ENCODE measurements around the gene NFIA. TPM values are rescaled to one million over a fixed set of nuclear protein-coding genes. Genes with fewer than 3 reads are reported as not detected.

The NFIA gene
- total and polyA plus RNA-seq, 5 donors = 15.9 to 127 (median 108) TPM

DNA sequence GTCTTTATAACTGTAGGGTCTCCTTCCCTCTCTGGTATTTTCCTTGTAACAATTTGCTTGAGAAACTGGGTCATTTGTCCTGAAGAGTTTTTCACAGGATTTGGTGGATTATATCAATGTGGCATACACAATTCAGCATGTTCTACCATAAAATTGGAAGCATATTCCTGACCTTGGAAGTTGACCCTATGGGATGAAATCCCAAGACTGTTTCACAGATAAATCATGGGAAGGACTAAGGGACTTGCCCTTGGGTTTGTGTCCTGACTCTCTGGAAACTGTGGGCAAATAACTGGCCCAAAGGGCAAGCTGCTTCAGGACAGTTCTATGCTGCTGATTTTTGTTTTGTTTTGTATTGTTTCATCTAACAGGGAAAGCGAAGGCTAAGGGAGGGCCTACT lies 387.0 kb downstream of the NFIA start:
- Histone ChIP-seq H3K4me3 (ENCODE audit: low read length) (no peak overlapping the region), H3K4me1 (ENCODE audit: control insufficient read depth, insufficient read depth, low read length) (no peaks in the 10 kb centered on the region), H3K9me3 (ENCODE audit: control insufficient read depth, low read length) (no peaks in the 10 kb centered on the region), H3K27me3 (ENCODE audit: control insufficient read depth, insufficient read depth) (no peaks in the 10 kb centered on the region), H3K27ac (ENCODE audit: low read length) (no peak overlapping the region)
- ATAC-seq (no peak), DNase-seq (no peak)
- 94% methylated on average over 1 of the region's 1 CpG for WGBS
- intact Hi-C loops (cut with DNase I) = no loop called here

DNA sequence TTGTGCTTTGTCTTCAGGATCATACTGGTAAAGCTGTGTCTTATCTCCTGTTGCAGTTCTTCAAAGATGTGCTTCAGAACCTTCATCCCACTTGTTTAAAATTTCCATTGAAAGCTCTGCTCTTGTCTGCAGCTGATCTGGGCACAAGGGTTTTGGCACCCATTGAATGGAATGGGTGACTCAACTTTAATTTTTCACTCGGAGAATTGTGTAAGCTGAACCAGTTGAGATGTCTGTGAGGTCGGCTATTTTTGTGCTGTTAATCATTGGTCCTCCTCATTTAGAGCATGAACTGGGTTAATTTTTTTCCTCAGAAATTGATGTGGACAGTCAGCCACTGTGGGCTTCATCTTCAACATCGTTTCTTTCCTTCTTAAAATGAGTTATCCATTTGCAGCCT lies 390.5 kb downstream of the NFIA start:
- intact Hi-C loops (cut with DNase I) = no loop called here
- no peaks in the 10 kb centered on the region for H3K9me3 ChIP-seq (ENCODE audit: control insufficient read depth, low read length)
- no peaks in the 10 kb centered on the region for H3K27me3 ChIP-seq (ENCODE audit: control insufficient read depth, insufficient read depth)
- ATAC-seq (peak in 1 of 2 donors; percentile 37), DNase-seq (no peak)
- H3K4me3 ChIP-seq (ENCODE audit: low read length) = no peak overlapping the region
- no peaks in the 10 kb centered on the region for H3K4me1 ChIP-seq (ENCODE audit: control insufficient read depth, insufficient read depth, low read length)
- no peak overlapping the region for H3K27ac ChIP-seq (ENCODE audit: low read length)
- WGBS = 53% methylated on average over 3 of the region's 3 CpGs

DNA sequence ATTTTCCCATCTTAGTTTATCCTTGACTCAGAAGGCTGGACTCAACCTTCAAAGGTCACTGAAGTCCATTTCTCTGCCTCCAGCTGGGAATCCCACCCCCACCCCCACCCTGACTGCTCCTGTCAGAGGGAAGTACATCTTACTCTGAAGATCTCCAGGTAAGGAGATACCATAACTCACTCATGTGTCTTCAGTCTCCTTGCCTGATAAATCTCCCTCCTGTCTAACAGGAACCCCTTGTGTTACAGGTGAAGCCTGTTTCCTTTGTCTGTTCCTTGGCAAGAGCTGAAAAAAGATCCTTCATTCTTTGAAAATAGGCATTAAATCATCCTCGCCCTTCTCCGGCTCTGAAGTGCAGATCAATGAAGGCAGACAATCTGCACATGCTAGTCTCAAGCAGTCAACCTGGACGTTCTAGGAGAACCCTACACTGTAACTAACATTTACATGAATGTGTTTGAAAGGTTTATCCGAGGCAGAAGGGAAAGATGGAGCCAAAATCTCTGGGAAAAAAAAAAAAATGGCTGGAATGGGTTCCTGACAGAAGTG lies 392.0 kb downstream of the NFIA start:
- intact Hi-C loops (cut with DNase I) = no loop called here
- no peak overlapping the region for H3K4me3 ChIP-seq (ENCODE audit: low read length)
- DNase-seq = no peak
- no peaks in the 10 kb centered on the region for H3K4me1 ChIP-seq (ENCODE audit: control insufficient read depth, insufficient read depth, low read length)
- 86% methylated on average over 4 of the region's 4 CpGs for WGBS
- ATAC-seq = no peak
- H3K9me3 ChIP-seq (ENCODE audit: control insufficient read depth, low read length) = no peaks in the 10 kb centered on the region
- no peaks in the 10 kb centered on the region for H3K27me3 ChIP-seq (ENCODE audit: control insufficient read depth, insufficient read depth)
- H3K27ac ChIP-seq (ENCODE audit: low read length) = no peak overlapping the region

DNA sequence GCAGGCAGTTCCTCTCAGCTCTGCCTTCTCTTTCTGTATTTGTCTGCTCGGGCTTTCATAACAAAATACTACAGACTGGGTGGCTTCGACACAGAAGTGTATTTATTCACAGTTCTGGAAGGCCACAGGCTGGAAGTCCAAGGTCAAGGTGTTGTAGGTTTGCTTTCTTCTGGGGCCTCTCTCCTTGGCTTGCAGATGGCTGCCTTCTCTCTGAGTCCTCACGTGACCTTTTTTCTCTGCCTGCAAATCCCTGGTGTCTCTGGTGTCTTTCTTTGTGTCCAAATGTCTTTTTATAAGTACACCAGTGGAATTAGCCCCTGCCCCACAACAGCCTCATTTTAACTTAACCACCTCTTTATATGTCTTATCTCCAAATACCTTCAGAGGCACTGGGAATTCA lies 392.6 kb downstream of the NFIA start:
- H3K27me3 ChIP-seq (ENCODE audit: control insufficient read depth, insufficient read depth) = no peaks in the 10 kb centered on the region
- H3K4me3 ChIP-seq (ENCODE audit: low read length) = no peak overlapping the region
- no peak overlapping the region for H3K27ac ChIP-seq (ENCODE audit: low read length)
- DNase-seq (no peak), ATAC-seq (no peak)
- no peaks in the 10 kb centered on the region for H3K9me3 ChIP-seq (ENCODE audit: control insufficient read depth, low read length)
- no peaks in the 10 kb centered on the region for H3K4me1 ChIP-seq (ENCODE audit: control insufficient read depth, insufficient read depth, low read length)
- 86% methylated on average over 3 of the region's 3 CpGs for WGBS
- intact Hi-C loops (cut with DNase I) = no loop called here

DNA sequence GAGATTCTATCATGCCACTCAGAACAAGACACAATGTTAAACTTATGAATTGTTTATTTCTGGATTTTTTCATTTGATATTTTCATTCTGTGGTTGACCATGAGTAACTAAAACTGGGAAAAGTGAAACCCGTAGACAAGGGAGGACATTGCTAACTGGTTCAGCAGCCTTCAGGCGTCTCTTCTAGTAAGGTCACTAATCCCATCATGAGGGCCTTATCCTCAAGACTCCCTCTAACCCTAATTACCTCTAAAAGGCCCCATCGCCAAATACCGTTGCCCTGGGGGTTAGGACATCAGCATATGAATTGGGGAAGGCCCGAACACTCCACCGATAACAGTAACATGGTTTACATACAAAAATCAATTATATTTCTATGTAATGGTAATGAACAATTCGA lies 394.9 kb downstream of the NFIA start:
- ATAC-seq (no peak), DNase-seq (no peak)
- Histone ChIP-seq H3K27ac (ENCODE audit: low read length) (no peak overlapping the region), H3K9me3 (ENCODE audit: control insufficient read depth, low read length) (no peaks in the 10 kb centered on the region), H3K27me3 (ENCODE audit: control insufficient read depth, insufficient read depth) (no peaks in the 10 kb centered on the region), H3K4me1 (ENCODE audit: control insufficient read depth, insufficient read depth, low read length) (no peaks in the 10 kb centered on the region), H3K4me3 (ENCODE audit: low read length) (no peak overlapping the region)
- intact Hi-C loops (cut with DNase I) = no loop called here
- 87% methylated on average over 7 of the region's 7 CpGs for WGBS

DNA sequence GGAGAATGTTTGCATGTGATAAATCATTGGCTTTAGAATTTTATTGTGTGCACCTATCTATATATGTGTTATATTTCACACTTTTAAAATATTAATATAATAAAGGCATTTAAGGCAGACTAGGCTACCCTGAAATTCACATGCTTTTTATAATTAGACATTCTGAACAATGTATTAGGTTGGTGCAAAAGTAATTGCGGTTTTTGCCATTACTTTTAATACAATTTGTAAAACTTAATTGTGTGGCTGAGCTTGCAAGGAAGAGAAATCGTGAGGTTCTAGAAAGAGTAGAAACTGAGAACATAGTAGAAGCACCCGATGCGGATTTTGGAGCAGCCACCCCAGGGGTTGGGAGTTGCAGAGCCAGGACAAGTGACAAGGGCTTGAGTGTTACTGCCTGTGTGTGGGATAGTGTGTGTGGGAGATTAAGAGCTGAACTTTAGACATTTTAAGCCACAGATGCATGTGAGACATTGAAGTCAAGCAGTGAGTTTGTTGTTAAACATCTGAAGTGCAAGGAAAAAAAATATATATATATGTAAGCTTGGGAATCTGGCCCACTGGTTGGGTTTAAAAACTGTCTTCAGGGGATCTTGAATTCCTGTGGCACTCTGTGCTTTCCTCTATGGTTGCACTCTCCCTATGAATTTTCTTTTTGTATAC lies 398.0 kb downstream of the NFIA start:
- DNase-seq = no peak
- intact Hi-C loops (cut with DNase I) = no loop called here
- no peaks in the 10 kb centered on the region for H3K27me3 ChIP-seq (ENCODE audit: control insufficient read depth, insufficient read depth)
- no peak overlapping the region for H3K4me3 ChIP-seq (ENCODE audit: low read length)
- 64% methylated on average over 4 of the region's 4 CpGs for WGBS
- H3K9me3 ChIP-seq (ENCODE audit: control insufficient read depth, low read length) = no peaks in the 10 kb centered on the region
- H3K4me1 ChIP-seq (ENCODE audit: control insufficient read depth, insufficient read depth, low read length) = no peaks in the 10 kb centered on the region
- no peak overlapping the region for H3K27ac ChIP-seq (ENCODE audit: low read length)
- ATAC-seq = no peak

DNA sequence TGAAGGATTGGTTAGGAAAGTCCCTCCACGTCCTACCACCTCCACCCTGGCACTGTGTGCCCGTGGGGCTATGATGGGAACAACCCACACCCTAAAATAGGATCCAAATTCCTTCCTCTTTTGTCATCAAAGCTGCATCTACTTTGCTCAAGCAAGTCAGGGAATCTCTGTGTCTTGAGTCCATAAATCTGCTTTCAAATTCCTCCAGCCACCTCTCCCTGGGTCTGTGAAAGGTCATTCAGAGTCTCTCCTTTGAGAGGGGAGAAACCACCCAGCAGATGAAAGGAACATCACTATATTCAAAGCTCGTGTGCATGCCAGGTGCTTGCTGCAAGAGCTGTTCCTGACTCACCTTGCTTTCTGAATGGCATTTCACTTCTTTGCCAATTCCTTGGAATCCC lies 399.0 kb downstream of the NFIA start:
- intact Hi-C loops (cut with DNase I) = no loop called here
- Histone ChIP-seq H3K4me3 (ENCODE audit: low read length) (no peak overlapping the region), H3K4me1 (ENCODE audit: control insufficient read depth, insufficient read depth, low read length) (no peaks in the 10 kb centered on the region), H3K9me3 (ENCODE audit: control insufficient read depth, low read length) (no peaks in the 10 kb centered on the region), H3K27me3 (ENCODE audit: control insufficient read depth, insufficient read depth) (no peaks in the 10 kb centered on the region), H3K27ac (ENCODE audit: low read length) (no peak overlapping the region)
- WGBS = 64% methylated on average over 3 of the region's 3 CpGs
- no peak for ATAC-seq
- DNase-seq = no peak

DNA sequence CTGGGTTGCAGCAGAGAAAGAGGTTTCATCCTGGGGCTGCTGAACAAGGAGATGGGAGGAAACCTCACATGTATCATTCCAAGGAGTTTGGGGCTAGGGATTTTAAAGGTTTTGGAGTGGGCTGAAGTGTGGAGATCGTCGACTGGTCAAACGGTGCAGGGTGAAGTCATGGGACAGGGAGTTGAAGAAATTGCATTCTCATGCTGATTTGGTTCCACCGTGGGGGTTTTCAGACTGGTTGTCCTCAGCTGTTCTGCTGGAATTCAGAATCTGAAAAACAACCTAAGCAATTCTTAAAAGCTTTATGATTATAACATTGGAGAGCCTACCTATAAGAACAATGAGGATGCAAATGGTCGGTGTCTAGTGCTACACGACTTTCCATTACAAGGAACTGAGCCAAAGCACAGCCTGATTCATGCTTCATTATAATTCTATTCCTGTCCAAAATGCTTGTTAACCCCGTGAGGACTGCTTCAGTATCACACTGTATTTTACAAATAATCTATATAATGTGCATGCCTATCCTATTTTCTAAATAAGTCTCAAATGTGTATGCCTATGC lies 399.9 kb downstream of the NFIA start:
- ATAC-seq = no peak
- no peak for DNase-seq
- H3K27ac ChIP-seq (ENCODE audit: low read length) = no peak overlapping the region
- 53% methylated on average over 7 of the region's 7 CpGs for WGBS
- no peaks in the 10 kb centered on the region for H3K4me1 ChIP-seq (ENCODE audit: control insufficient read depth, insufficient read depth, low read length)
- intact Hi-C loops (cut with DNase I) = no loop called here
- no peak overlapping the region for H3K4me3 ChIP-seq (ENCODE audit: low read length)
- H3K9me3 ChIP-seq (ENCODE audit: control insufficient read depth, low read length) = no peaks in the 10 kb centered on the region
- no peaks in the 10 kb centered on the region for H3K27me3 ChIP-seq (ENCODE audit: control insufficient read depth, insufficient read depth)

DNA sequence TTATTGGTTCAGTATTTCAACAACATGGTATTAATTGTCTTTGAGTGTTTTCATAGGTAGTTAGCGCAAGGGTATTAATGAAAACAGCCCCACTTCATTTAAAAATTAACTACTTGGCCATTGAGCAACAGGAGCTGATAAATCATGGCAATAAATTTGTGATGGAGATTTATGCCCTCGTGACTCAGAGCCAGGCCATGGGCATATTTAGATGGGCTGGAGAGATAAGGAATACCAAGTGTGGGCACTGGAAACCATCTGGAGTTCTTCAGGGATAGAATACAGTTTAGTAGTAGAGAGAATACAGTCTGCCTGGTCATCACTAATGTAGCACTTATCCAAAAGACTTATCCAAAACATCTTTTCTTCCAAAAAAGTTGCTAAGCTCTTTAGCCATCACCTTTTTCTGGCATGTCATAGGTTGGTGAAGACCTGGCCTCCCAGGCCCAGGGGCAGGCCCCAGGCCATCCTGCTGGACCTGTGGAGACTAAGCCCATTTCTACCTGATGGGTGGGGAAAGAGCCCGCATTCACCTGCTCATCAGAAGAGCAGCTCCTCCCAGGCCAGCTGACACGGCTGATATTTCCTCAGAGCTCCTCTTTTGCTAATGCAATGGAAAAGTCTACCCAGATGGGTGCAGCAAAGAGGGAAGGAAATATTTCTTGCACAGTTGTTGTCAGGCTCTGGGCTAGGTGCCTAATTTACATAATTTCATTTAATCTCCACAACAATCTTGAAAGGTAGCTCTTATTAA lies 404.6 kb downstream of the NFIA start:
- no peaks in the 10 kb centered on the region for H3K9me3 ChIP-seq (ENCODE audit: control insufficient read depth, low read length)
- 85% methylated on average over 4 of the region's 4 CpGs for WGBS
- intact Hi-C loops (cut with DNase I) = no loop called here
- ATAC-seq (no peak), DNase-seq (no peak)
- H3K27me3 ChIP-seq (ENCODE audit: control insufficient read depth, insufficient read depth) = no peaks in the 10 kb centered on the region
- H3K4me1 ChIP-seq (ENCODE audit: control insufficient read depth, insufficient read depth, low read length) = no peaks in the 10 kb centered on the region
- no peak overlapping the region for H3K4me3 ChIP-seq (ENCODE audit: low read length)
- H3K27ac ChIP-seq (ENCODE audit: low read length) = no peak overlapping the region

DNA sequence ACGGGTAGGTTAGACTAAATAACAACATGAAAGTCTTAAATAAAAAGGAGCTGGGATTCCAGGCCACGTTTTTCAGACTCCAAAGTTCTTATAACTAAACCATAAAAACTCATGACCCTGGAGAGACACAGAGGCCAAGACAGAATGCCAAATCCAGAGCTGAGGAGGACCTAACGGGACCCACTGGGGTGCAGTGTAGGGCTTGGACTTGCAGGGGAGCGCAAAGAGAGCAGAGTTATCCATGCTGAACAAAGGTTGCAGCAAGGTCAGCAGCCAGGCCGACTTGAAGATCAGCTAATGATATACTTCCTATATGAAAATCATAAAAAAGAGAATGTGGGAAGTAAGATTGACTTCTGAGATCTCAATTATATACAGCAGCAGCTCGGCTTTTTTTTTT lies 405.4 kb downstream of the NFIA start:
- DNase-seq (no peak), ATAC-seq (no peak)
- Histone ChIP-seq H3K4me3 (ENCODE audit: low read length) (no peak overlapping the region), H3K27ac (ENCODE audit: low read length) (no peak overlapping the region), H3K9me3 (ENCODE audit: control insufficient read depth, low read length) (no peaks in the 10 kb centered on the region), H3K4me1 (ENCODE audit: control insufficient read depth, insufficient read depth, low read length) (no peaks in the 10 kb centered on the region), H3K27me3 (ENCODE audit: control insufficient read depth, insufficient read depth) (no peaks in the 10 kb centered on the region)
- intact Hi-C loops (cut with DNase I) = no loop called here
- WGBS = 57% methylated on average over 6 of the region's 6 CpGs

DNA sequence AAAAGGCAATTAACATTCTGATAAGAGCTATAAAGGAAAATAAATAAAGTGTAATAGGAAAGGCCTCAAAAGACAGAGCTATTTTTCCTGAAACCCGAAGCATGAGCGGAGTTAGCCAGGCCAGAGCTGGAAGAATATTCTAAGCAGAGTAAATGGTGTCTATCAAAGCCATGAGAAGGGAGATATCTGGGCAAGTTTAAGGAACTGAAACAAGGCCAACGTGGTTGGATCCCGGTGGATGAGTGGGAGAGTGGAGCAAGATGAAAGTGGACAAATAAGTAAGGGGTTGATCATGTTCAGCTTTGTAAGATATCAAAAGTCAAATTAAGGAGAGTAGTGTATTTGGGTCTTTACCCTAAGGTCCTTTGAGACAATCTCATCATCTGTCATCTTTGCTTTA lies 408.6 kb downstream of the NFIA start:
- 52% methylated on average over 4 of the region's 4 CpGs for WGBS
- Histone ChIP-seq H3K9me3 (ENCODE audit: control insufficient read depth, low read length) (no peaks in the 10 kb centered on the region), H3K4me1 (ENCODE audit: control insufficient read depth, insufficient read depth, low read length) (peaks cover 1% of the 10 kb centered on the region), H3K4me3 (ENCODE audit: low read length) (no peak overlapping the region), H3K27me3 (ENCODE audit: control insufficient read depth, insufficient read depth) (no peaks in the 10 kb centered on the region), H3K27ac (ENCODE audit: low read length) (peak overlapping the region; percentile 57)
- intact Hi-C loops (cut with DNase I) = no loop called here
- peak; percentile 59 to 76 for ATAC-seq
- DNase-seq = peak in 2 of 3 donors; percentile 28 to 68

Data from right cardiac atrium (tissue), 5 donors.